ENCODE results near the gene GPBP1L1. TPM values are rescaled to one million over a fixed set of nuclear protein-coding genes. Genes with fewer than 3 reads are reported as not detected.
"Not testable (repeated sequence)": the region's sequence is repeated elsewhere in the genome, so short reads cannot be mapped to it uniquely, and the experiment has no call there.

Gene GPBP1L1
- total RNA-seq, 1 donor from 2014 or later, result 262 TPM

DNA sequence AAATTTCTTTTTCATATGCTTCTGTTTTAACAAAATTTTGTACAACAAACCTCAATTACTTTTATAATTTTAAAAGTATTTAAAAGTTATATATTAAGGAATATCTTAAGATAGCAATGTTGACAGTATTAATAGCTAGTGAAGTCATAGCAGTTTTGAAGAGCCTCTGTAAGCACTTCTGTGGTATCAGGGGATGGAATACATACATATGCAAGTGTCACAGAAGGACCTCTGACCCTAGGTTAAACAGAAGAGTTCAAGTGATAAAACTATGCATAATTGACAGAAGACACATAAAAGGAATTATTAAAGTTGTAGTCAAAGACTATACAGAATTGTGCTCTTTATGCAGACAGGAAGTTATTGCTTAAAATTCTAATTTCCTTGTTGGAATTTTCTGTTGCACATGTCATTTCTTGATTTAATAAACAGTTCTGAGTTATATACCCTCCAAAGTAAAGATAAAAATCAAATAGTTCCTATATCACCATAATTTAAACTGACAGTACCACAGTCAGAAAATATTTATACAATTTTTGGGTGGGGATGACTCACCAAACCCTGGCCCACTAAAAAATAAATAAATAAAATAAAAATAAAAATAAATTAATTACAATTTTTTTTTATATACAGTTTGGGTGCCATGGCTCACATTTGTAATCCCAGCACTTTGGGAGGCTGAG is 37.1 kb upstream of the GPBP1L1 start:
- H4K20me1 ChIP-seq (ENCODE audit: low read depth), result no peaks in the 10 kb centered on the region
- TF ChIP-seq EZH2 (IDR thresholded peaks at IDR 0.05), result no peak
- TF ChIP-seq, protein P1, sequence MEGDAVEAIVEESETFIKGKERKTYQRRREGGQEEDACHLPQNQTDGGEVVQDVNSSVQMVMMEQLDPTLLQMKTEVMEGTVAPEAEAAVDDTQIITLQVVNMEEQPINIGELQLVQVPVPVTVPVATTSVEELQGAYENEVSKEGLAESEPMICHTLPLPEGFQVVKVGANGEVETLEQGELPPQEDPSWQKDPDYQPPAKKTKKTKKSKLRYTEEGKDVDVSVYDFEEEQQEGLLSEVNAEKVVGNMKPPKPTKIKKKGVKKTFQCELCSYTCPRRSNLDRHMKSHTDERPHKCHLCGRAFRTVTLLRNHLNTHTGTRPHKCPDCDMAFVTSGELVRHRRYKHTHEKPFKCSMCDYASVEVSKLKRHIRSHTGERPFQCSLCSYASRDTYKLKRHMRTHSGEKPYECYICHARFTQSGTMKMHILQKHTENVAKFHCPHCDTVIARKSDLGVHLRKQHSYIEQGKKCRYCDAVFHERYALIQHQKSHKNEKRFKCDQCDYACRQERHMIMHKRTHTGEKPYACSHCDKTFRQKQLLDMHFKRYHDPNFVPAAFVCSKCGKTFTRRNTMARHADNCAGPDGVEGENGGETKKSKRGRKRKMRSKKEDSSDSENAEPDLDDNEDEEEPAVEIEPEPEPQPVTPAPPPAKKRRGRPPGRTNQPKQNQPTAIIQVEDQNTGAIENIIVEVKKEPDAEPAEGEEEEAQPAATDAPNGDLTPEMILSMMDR (IDR thresholded peaks at IDR 0.05), result no peak
- no peak for DNase-seq (ENCODE audit: low spot score)
- H3K4me1 ChIP-seq, result no peaks in the 10 kb centered on the region
- no peaks in the 10 kb centered on the region for H3K4me1 Mint-ChIP-seq
- no peaks in the 10 kb centered on the region for H3K79me2 ChIP-seq (ENCODE audit: low read depth)
- H3K9ac ChIP-seq, result no peak overlapping the region
- no peaks in the 10 kb centered on the region for H3K9me3 Mint-ChIP-seq
- H3F3A ChIP-seq (ENCODE audit: low read depth), result no peaks in the 10 kb centered on the region
- H2AFZ ChIP-seq (replicated peaks), result no peak overlapping the region
- no peaks in the 10 kb centered on the region for H3K9me3 ChIP-seq (ENCODE audit: low read depth)
- peaks cover 5% of the 10 kb centered on the region for H3K36me3 Mint-ChIP-seq
- H3K4me3 Mint-ChIP-seq, result no peak overlapping the region
- no peak overlapping the region for H3K4me2 ChIP-seq
- H3K4me3 ChIP-seq, result no peak overlapping the region
- H3K27ac Mint-ChIP-seq, result no peak overlapping the region
- H3K27me3 ChIP-seq, result no peaks in the 10 kb centered on the region
- H3K36me3 ChIP-seq, result no peaks in the 10 kb centered on the region
- no peaks in the 10 kb centered on the region for H3K27me3 Mint-ChIP-seq (ENCODE audit: insufficient read depth, low read depth)
- no peak overlapping the region for H3K27ac ChIP-seq

DNA sequence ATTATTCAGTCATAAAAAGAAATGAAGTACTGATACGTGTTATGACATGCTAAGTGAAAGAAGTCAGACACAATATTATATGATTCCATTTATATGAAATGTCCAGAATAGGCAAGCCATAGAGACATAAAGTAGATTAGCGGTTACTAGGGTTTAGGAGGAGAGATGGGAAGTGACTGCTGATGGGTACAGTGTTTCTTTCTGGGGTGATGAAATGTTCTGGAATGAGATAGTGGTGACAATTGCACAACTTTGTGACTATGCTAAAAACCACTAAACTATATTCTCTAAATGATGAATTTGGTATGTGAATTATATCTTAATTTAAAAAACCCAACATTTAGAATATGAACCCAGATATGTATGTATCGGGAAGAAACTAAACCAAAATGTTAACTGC is 36.5 kb upstream of the GPBP1L1 start:
- H3K79me2 ChIP-seq (ENCODE audit: low read depth), result no peaks in the 10 kb centered on the region
- no peaks in the 10 kb centered on the region for H3F3A ChIP-seq (ENCODE audit: low read depth)
- no peaks in the 10 kb centered on the region for H4K20me1 ChIP-seq (ENCODE audit: low read depth)
- no peak overlapping the region for H3K4me3 ChIP-seq
- H3K4me2 ChIP-seq, result no peak overlapping the region
- no peak for TF ChIP-seq EZH2 (IDR thresholded peaks at IDR 0.05)
- DNase-seq (ENCODE audit: low spot score), result no peak
- Mint-ChIP-seq H3K36me3 (peaks cover 5% of the 10 kb centered on the region), H3K27me3 (ENCODE audit: insufficient read depth, low read depth) (no peaks in the 10 kb centered on the region), H3K4me3 (no peak overlapping the region), H3K4me1 (no peaks in the 10 kb centered on the region), H3K9me3 (no peaks in the 10 kb centered on the region), H3K27ac (no peak overlapping the region)
- H3K9ac ChIP-seq, result no peak overlapping the region
- no peaks in the 10 kb centered on the region for H3K9me3 ChIP-seq (ENCODE audit: low read depth)
- H3K4me1 ChIP-seq, result no peaks in the 10 kb centered on the region
- no peak overlapping the region for H3K27ac ChIP-seq
- no peaks in the 10 kb centered on the region for H3K27me3 ChIP-seq
- H2AFZ ChIP-seq (replicated peaks), result no peak overlapping the region
- H3K36me3 ChIP-seq, result no peaks in the 10 kb centered on the region

DNA sequence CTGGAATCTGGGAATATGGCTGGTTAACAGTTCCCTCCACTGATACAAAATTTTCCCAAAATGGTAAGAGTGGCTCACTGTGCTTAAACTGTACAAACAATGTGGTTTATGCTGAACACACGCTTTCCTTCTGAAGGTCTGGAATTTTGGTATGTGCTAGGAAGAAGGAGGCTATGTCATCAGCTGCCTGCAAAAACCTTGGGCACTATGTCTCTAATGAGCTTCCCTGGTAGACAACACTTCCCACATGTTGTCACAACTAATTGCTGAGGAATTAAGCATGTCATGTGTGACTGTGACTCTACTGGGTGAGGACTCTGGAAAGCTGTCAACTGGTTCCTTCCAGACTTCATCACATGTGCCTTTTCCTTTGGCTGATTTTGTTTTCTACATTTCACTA is 34.9 kb upstream of the GPBP1L1 start:
- Histone ChIP-seq H3K9me3 (ENCODE audit: low read depth) (no peaks in the 10 kb centered on the region), H3K27me3 (no peaks in the 10 kb centered on the region), H3K27ac (no peak overlapping the region), H2AFZ (replicated peaks) (no peak overlapping the region), H3K9ac (no peak overlapping the region), H3K4me2 (no peak overlapping the region), H3K4me3 (no peak overlapping the region), H3F3A (ENCODE audit: low read depth) (no peaks in the 10 kb centered on the region), H3K36me3 (no peaks in the 10 kb centered on the region), H4K20me1 (ENCODE audit: low read depth) (no peaks in the 10 kb centered on the region), H3K4me1 (no peaks in the 10 kb centered on the region), H3K79me2 (ENCODE audit: low read depth) (no peaks in the 10 kb centered on the region)
- no peaks in the 10 kb centered on the region for H3K27me3 Mint-ChIP-seq (ENCODE audit: insufficient read depth, low read depth)
- peaks cover 5% of the 10 kb centered on the region for H3K36me3 Mint-ChIP-seq
- H3K4me3 Mint-ChIP-seq, result no peak overlapping the region
- DNase-seq (ENCODE audit: low spot score), result no peak
- TF ChIP-seq EZH2phosphoT487 (IDR thresholded peaks at IDR 0.05) (no peak), EZH2 (IDR thresholded peaks at IDR 0.05) (no peak)
- TF ChIP-seq, protein P1 (IDR thresholded peaks at IDR 0.05), result no peak
- no peaks in the 10 kb centered on the region for H3K9me3 Mint-ChIP-seq
- no peaks in the 10 kb centered on the region for H3K4me1 Mint-ChIP-seq
- H3K27ac Mint-ChIP-seq, result no peak overlapping the region

DNA sequence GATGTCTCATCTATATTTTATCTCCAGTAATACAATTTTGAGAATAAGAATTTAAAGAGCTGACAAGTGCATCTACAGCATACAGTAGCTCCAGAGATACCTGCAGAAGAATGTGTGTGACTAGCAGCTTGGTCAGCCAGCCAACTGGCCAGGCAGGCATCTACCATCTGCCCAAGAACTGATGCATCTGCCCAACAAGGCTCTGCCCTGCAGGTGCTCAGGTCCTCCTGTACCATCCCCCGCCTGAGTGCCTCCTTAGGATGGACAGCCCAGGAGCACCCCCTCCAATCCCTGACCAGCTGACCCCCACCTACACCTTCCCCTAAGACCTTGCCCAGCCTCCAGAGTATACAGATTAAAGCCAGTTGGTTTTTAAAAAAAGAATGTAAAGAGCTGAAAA is 32.0 kb upstream of the GPBP1L1 start:
- Mint-ChIP-seq H3K4me1 (no peaks in the 10 kb centered on the region), H3K27ac (no peak overlapping the region), H3K4me3 (no peak overlapping the region), H3K27me3 (ENCODE audit: insufficient read depth, low read depth) (no peaks in the 10 kb centered on the region), H3K36me3 (peaks cover 12% of the 10 kb centered on the region), H3K9me3 (no peaks in the 10 kb centered on the region)
- TF ChIP-seq EZH2phosphoT487 (IDR thresholded peaks at IDR 0.05) (no peak), EZH2 (IDR thresholded peaks at IDR 0.05) (no peak)
- TF ChIP-seq, protein P1 (IDR thresholded peaks at IDR 0.05), result no peak
- no peak overlapping the region for H3K27ac ChIP-seq
- H3K9me3 ChIP-seq (ENCODE audit: low read depth), result no peaks in the 10 kb centered on the region
- H3K9ac ChIP-seq, result no peak overlapping the region
- H3K36me3 ChIP-seq, result no peaks in the 10 kb centered on the region
- no peak overlapping the region for H2AFZ ChIP-seq (replicated peaks)
- H3K4me1 ChIP-seq, result no peaks in the 10 kb centered on the region
- H3K4me3 ChIP-seq, result no peak overlapping the region
- H3K79me2 ChIP-seq (ENCODE audit: low read depth), result no peaks in the 10 kb centered on the region
- H3K4me2 ChIP-seq, result no peak overlapping the region
- no peak for DNase-seq (ENCODE audit: low spot score)
- no peaks in the 10 kb centered on the region for H3K27me3 ChIP-seq
- H3F3A ChIP-seq (ENCODE audit: low read depth), result no peaks in the 10 kb centered on the region
- H4K20me1 ChIP-seq (ENCODE audit: low read depth), result no peaks in the 10 kb centered on the region

DNA sequence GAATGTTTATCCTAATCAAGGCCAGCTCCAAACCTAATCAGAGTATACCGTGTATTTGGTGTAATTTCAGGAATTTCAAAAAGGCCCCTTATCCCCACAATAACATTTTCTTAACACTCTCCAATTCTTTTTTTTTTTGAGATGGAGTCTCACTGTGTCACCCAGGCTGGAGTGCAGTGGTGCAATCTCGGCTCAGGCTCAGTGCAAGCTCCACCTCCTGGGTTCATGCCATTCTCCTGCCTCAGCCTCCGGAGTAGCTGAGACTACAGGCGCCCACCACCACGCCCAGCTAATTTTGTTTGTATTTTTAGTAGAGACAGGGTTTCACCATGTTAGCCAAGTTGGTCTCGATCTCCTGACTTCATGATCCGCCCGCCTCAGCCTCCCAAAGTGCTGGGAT is 31.1 kb upstream of the GPBP1L1 start:
- H2AFZ ChIP-seq (replicated peaks); DNase-seq (ENCODE audit: low spot score); H3K36me3 ChIP-seq; H3F3A ChIP-seq (ENCODE audit: low read depth); H3K4me2 ChIP-seq; H3K4me1 ChIP-seq; H3K36me3 Mint-ChIP-seq; H3K9me3 ChIP-seq (ENCODE audit: low read depth); H3K27me3 ChIP-seq; H3K27ac Mint-ChIP-seq; H3K4me1 Mint-ChIP-seq; H3K9me3 Mint-ChIP-seq; H3K4me3 ChIP-seq; H3K9ac ChIP-seq; H3K79me2 ChIP-seq (ENCODE audit: low read depth); H3K4me3 Mint-ChIP-seq; H3K27me3 Mint-ChIP-seq (ENCODE audit: insufficient read depth, low read depth); H4K20me1 ChIP-seq (ENCODE audit: low read depth); H3K27ac ChIP-seq: not testable (repeated sequence)

All from neural progenitor cell (in vitro differentiated cells).